Duodenal mucosa (tissue), 2 donors: ENCODE measurements around the gene ATP1B1.

ENCODE experiments used
- H3K27ac ChIP-seq: one replicate; pipeline ENCODE4 v1.7.0; 2013; ENCODE audit warnings: low read depth, low read length
- H3K27me3 ChIP-seq, 2 donors: one replicate each; pipeline ENCODE4 v1.7.0; 2013; ENCODE audit warnings: low read length in 2 of 2, control low read depth in 1 of 2; ENCODE audit not compliant: insufficient read depth in 2 of 2, control insufficient read depth in 1 of 2
- H3K36me3 ChIP-seq, 2 donors: one replicate each; pipeline ENCODE4 v1.7.0; 2013; ENCODE audit warnings: low read length in 2 of 2, control low read depth in 1 of 2; ENCODE audit not compliant: insufficient read depth in 2 of 2, control insufficient read depth in 1 of 2
- H3K4me1 ChIP-seq, 2 donors: one replicate each; pipeline ENCODE4 v1.7.0; 2013; ENCODE audit warnings: low read length in 2 of 2, control low read depth in 1 of 2; ENCODE audit not compliant: insufficient read depth in 2 of 2, control insufficient read depth in 1 of 2
- H3K4me3 ChIP-seq, 2 donors: one replicate each; pipeline ENCODE4 v1.7.0; 2013; ENCODE audit warnings: low read length in 2 of 2, low read depth in 1 of 2
- H3K9ac ChIP-seq, 2 donors: one replicate each; pipeline ENCODE4 v1.7.0; 2013; ENCODE audit warnings: low read length in 2 of 2, low read depth in 1 of 2
- H3K9me3 ChIP-seq, 2 donors: one replicate each; pipeline ENCODE4 v1.7.0; 2013; ENCODE audit warnings: low read length in 2 of 2, control low read depth in 1 of 2; ENCODE audit not compliant: control insufficient read depth in 1 of 2

Gene ATP1B1

GRCh38 chr1:169112241-169112640, 5.8 kb downstream of the ATP1B1 start:
- Histone ChIP-seq H3K9me3 (no peaks in the 10 kb centered on the region), H3K36me3 (peaks cover 36 to 43% of the 10 kb centered on the region in 2 donors), H3K4me3 (peak overlapping the region; percentile 12 to 14), H3K27me3 (no peaks in the 10 kb centered on the region), H3K4me1 (peaks cover 58 to 64% of the 10 kb centered on the region in 2 donors), H3K9ac (peak overlapping the region in 1 of 2 donors; percentile 24), H3K27ac (peak overlapping the region; percentile 8)

GRCh38 chr1:169113613-169114119, 7.2 kb downstream of the ATP1B1 start:
- peaks cover 67 to 72% of the 10 kb centered on the region in 2 donors for H3K4me1 ChIP-seq
- H3K9me3 ChIP-seq: no peaks in the 10 kb centered on the region
- H3K9ac ChIP-seq: peak overlapping the region in 1 of 2 donors; percentile 9
- no peaks in the 10 kb centered on the region for H3K27me3 ChIP-seq
- peaks cover 36 to 54% of the 10 kb centered on the region in 2 donors for H3K36me3 ChIP-seq
- peak overlapping the region in 1 of 2 donors; percentile 41 for H3K4me3 ChIP-seq
- H3K27ac ChIP-seq: peak overlapping the region; percentile 54

GRCh38 chr1:169115891-169116585, 9.5 kb downstream of the ATP1B1 start:
- Histone ChIP-seq H3K4me3 (peak overlapping the region; percentile 31 to 59), H3K9me3 (no peaks in the 10 kb centered on the region), H3K36me3 (peaks cover 41 to 71% of the 10 kb centered on the region in 2 donors), H3K27me3 (no peaks in the 10 kb centered on the region), H3K9ac (peak overlapping the region; percentile 19 to 33), H3K4me1 (peaks cover 62 to 81% of the 10 kb centered on the region in 2 donors), H3K27ac (peak overlapping the region; percentile 11)

- no peak overlapping the region for H3K27ac ChIP-seq
These were observed 10.5 kb downstream of the ATP1B1 start for GRCh38 chr1:169117014-169117413.

GRCh38 chr1:169117599-169117998, 11.1 kb downstream of the ATP1B1 start:
- Histone ChIP-seq H3K9me3 (no peaks in the 10 kb centered on the region), H3K9ac (no peak overlapping the region), H3K27ac (no peak overlapping the region), H3K4me1 (peaks cover 56 to 65% of the 10 kb centered on the region in 2 donors), H3K27me3 (no peaks in the 10 kb centered on the region), H3K36me3 (peaks cover 37 to 70% of the 10 kb centered on the region in 2 donors), H3K4me3 (no peak overlapping the region)

More at GRCh38 chr1:169117014-169117413, 10.5 kb downstream of the ATP1B1 start:
- Histone ChIP-seq H3K9me3 (no peaks in the 10 kb centered on the region), H3K27me3 (no peaks in the 10 kb centered on the region), H3K4me3 (no peak overlapping the region), H3K36me3 (peaks cover 40 to 72% of the 10 kb centered on the region in 2 donors), H3K4me1 (peaks cover 62 to 71% of the 10 kb centered on the region in 2 donors), H3K9ac (peak overlapping the region; percentile 12 to 26)

GRCh38 chr1:169118227-169118626, 11.7 kb downstream of the ATP1B1 start:
- H3K27ac ChIP-seq: peak overlapping the region; percentile 27
- peaks cover 39 to 73% of the 10 kb centered on the region in 2 donors for H3K36me3 ChIP-seq
- H3K9ac ChIP-seq: no peak overlapping the region
- H3K9me3 ChIP-seq: no peaks in the 10 kb centered on the region
- no peaks in the 10 kb centered on the region for H3K27me3 ChIP-seq
- peaks cover 52 to 62% of the 10 kb centered on the region in 2 donors for H3K4me1 ChIP-seq
- H3K4me3 ChIP-seq: no peak overlapping the region

- no peak overlapping the region for H3K4me3 ChIP-seq
- H3K9me3 ChIP-seq: no peaks in the 10 kb centered on the region
- no peaks in the 10 kb centered on the region for H3K27me3 ChIP-seq
- peaks cover 31 to 71% of the 10 kb centered on the region in 2 donors for H3K36me3 ChIP-seq
- peaks cover 43 to 57% of the 10 kb centered on the region in 2 donors for H3K4me1 ChIP-seq
- H3K9ac ChIP-seq: no peak overlapping the region
- no peak overlapping the region for H3K27ac ChIP-seq
These were observed 12.9 kb downstream of the ATP1B1 start for GRCh38 chr1:169119405-169119804.

- no peak overlapping the region for H3K9ac ChIP-seq
- H3K36me3 ChIP-seq: peaks cover 36 to 75% of the 10 kb centered on the region in 2 donors
- H3K4me1 ChIP-seq: peaks cover 43 to 60% of the 10 kb centered on the region in 2 donors
- H3K9me3 ChIP-seq: no peaks in the 10 kb centered on the region
- no peak overlapping the region for H3K27ac ChIP-seq
- no peaks in the 10 kb centered on the region for H3K27me3 ChIP-seq
- no peak overlapping the region for H3K4me3 ChIP-seq
These were observed 13.6 kb downstream of the ATP1B1 start for GRCh38 chr1:169120066-169120465.

- no peak overlapping the region for H3K9ac ChIP-seq
- H3K9me3 ChIP-seq: no peaks in the 10 kb centered on the region
- peaks cover 45 to 81% of the 10 kb centered on the region in 2 donors for H3K36me3 ChIP-seq
- H3K27ac ChIP-seq: no peak overlapping the region
- H3K27me3 ChIP-seq: no peaks in the 10 kb centered on the region
- H3K4me3 ChIP-seq: no peak overlapping the region
- H3K4me1 ChIP-seq: peaks cover 33 to 54% of the 10 kb centered on the region in 2 donors
These were observed 14.8 kb downstream of the ATP1B1 start for GRCh38 chr1:169121146-169121923.

GRCh38 chr1:169122976-169123375, 16.5 kb downstream of the ATP1B1 start:
- Histone ChIP-seq H3K27ac (no peak overlapping the region), H3K27me3 (no peaks in the 10 kb centered on the region), H3K4me1 (peaks cover 20 to 44% of the 10 kb centered on the region in 2 donors), H3K4me3 (no peak overlapping the region), H3K36me3 (peaks cover 50 to 83% of the 10 kb centered on the region in 2 donors), H3K9ac (no peak overlapping the region), H3K9me3 (no peaks in the 10 kb centered on the region)
